ENCODE measurements around the gene SHPK.
"Not testable (repeated sequence)": the region's sequence is repeated elsewhere in the genome, so short reads cannot be mapped to it uniquely, and the experiment has no call there.

The SHPK gene

DNA sequence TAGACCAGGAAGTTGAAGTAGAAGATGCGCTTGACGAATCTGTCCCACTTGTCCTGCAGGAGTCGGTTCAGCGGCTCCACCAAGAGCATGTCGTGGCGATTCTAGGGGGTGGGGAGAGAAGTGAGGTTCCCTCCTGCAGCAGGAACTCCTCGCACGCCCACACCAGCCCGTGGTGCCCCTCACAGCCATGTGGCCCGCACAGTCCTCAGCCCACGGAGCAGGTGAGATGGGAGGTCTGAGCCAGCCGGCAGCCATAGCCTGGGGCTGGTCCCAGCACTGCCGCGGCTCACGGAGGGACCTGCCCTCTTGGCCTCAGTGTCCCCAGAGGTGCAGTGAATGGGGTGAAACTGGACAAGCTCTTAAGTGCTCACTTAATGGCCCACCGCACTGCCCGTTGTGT is 50.2 kb downstream of the SHPK start:
- no peak for DNase-seq

DNA sequence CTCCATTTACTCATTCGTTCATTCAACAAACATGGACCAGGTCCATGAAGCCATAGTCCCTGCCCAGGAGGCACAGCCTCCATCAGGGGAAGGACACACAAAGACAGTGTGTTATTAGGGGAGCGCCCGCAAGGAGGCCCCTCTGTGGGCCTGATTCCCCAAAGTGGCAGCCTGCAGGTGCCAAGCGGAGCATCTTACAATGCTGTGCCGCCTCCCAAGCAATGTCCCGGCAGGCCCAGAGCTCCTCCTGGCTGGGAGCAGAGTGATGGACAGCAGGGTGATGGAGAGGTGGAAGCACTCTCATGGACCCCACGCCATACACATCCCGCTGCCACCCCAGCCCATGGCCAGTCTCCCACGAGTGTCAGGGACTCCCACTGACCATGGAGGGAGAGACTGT is 52.6 kb downstream of the SHPK start:
- DNase-seq: no peak

DNA sequence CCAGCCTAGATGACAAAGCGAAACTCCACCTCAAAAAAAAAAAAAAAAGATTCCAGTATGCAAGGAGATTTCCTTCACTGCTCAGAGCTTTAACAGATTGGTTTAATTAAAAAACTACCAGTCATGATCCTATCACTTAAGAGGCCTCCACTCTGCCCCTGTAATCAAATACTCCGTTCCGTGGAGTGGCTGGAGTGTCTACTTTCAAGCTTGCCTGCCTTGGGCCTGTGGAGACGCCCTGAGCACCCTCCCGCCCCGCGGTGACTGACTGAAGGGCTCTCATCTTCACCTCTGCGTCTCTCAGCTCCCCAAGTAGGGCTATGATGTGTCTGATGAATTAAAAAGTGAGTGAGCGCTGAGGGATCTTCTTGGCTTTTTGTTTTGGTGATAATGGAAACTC is 53.1 kb downstream of the SHPK start:
- DNase-seq: no peak

DNA sequence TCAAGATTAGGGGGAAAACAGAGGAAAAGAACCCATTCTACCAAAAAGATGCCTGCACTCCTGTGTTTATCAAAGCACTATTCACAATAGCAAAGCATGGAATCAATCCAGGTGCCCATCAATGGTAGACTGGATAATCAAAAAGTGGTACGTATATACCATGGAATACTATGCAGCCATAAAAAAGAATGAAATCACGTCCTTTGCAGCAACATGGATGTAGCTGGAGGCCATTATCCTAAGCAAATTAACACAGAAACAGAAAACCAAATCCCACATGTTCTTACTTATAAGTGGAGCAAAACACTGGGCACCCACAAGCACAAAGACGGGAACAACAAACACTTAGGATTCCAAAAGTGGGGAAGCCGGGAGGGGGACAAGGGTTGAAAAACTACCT is 57.4 kb downstream of the SHPK start:
- not testable (repeated sequence) for DNase-seq

GRCh38 chr17:3576970-3577369 is 59.1 kb downstream of the SHPK start:
- no peak for DNase-seq

GRCh38 chr17:3575511-3575910 is 60.5 kb downstream of the SHPK start:
- DNase-seq: peak; percentile 81

DNA sequence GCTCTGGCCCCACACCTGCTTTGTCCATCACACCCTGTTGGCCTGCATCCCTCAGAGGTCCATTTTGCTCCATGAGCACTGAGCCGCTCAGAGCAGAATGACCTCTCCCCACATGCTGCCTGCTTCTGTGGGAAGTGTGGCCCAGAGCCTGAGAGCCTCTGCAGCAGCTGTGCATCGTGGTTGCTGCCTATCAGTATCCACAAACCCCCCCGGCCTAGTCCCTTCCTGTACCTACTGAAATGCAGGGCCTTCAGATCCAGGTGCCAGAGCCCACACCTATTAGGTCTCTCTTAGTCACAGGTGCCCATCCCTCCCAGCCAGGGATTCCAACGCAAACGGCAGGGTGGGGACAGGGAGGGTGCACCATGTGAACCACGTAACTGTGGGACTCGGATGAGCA is 61.8 kb downstream of the SHPK start:
- no peak for DNase-seq

GRCh38 chr17:3573246-3574100 is 62.6 kb downstream of the SHPK start:
- DNase-seq: no peak

DNA sequence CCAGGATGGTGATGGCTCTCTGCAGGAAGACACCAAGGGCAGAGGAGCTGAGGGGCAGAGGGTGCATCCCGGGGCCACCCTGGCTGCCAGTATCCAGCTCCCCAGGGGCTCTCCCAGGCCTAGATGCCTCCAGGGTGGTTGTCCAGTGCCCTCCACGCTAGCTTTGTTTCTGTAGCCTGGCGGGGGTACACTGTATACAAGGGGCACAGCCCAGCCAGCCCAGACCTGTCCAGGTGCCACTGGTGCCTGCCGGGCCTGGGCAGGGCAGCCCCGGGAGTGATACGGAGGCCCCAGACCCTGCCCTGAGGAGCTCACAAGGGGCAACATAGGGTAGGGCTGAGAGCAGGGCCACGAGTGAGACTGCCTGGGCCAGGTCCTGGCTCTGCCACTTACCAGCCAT is 63.8 kb downstream of the SHPK start:
- no peak for DNase-seq

DNA sequence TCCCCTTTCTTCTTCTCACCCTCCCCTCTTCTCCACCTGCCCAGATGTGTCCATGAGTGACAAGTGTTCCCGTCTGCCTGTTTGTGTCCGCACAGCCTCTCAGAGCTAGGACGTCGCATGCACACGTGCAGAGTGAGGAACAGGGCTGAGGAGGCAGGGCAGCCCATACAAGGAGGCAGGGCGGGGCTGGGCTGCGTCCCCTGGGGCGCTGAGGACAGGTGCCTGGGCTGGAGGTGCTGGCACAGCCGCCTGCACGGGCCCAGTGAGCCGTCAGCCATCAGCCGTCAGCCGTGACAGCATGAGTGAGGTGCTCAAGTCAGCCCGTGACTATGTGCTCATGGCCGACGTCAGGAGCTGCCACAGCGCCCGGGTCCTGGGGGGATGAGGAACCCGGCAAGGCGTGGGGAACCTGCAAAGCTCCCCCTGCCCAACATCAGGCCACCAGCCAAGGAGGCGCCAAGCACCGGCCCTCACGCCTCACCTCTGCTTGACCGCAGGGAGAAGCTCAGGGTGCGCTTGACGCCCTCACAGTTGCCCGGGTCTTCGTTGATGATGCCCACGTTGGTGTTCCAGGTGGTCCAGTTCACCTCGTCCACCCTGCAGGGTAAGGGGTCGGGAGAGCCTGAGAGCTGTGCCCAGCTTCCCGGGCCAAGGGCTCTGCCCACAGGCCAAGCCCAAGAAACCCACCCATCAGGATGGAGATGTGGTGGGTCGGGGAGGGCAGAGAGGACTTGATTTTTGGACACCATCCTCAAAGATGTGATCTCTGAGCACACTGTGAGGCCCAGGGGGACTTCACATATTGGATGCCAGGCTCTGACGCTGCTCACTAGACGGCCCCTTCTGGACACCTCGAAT is 64.8 kb downstream of the SHPK start:
- DNase-seq: no peak

GRCh38 chr17:3569534-3570137 is 66.4 kb downstream of the SHPK start:
- no peak for DNase-seq

DNA sequence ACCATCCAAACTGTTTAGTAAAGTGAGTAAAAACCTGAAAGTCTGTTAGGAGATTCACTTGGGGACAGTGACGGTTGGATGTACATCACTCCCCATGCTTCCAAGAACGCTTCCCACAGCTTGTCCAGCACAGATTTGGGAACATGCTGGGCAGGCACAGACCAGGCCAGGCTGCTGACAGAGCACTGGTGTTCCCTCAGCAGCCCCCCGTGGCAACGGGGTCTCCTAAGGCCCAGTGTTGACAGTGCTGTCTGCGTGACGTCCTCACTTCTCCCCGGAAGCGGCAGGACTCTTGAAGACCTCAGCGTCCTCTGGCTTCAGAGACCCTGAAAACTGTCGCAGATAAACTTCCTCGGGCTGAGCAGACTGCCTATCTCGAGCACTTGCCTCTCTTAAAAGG is 69.5 kb downstream of the SHPK start:
- DNase-seq: no peak

GRCh38 chr17:3565143-3565542 is 70.9 kb downstream of the SHPK start:
- no peak for DNase-seq

DNA sequence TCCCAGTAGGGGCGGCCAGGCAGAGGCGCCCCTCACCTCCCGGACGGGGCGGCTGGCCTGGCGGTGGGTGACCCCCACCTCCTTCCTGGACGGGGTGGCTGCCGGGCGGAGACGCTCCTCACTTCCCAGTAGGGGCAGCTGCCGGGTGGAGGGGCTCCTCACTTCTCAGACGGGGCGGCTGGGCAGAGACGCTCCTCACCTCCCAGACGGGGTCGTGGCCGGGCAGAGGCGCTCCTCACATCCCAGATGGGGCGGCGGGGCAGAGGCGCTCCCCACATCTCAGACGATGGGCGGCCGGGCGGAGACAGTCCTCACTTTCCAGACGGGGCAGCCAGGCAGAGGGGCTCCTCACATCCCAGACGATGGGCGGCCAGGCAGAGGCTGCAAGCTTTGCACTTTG is 71.8 kb downstream of the SHPK start:
- DNase-seq: not testable (repeated sequence)

DNA sequence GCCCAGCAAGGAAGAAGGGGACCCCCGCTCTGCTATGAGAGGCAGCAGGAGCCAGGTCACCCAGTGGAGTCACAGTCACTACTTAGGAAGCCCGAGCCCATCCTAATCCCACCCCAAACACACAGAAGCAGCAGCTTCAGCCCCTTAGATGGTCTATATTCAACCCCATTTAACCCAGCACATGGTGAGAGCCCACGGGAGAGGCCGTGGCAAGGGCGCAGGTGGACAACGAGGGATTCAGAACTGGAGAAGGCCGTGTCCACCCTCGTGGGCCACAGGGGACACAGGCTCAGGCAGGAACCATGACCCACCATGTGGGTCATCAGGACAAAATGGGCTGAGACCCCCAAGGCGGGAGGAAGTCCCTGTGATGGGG is 76.8 kb downstream of the SHPK start:
- DNase-seq: no peak

- peak; percentile 44 for DNase-seq
These were observed 77.3 kb downstream of the SHPK start for GRCh38 chr17:3558603-3559269.
